ENCODE data around the gene CYP1A1.

- TF ChIP-seq POLR2A (IDR thresholded peaks at IDR 0.05), result no peak
- TF ChIP-seq EP300 (IDR thresholded peaks at IDR 0.05), result no peak
Observed at GRCh38 chr15:74748322-74748946, 23.1 kb upstream of the CYP1A1 start, which contains the start of gene CYP1A2.

All from stomach (tissue), 4 donors.